Non-pigmented ciliary epithelial cell (primary cell): Measurements from ENCODE around the gene ASXL2.
"Not testable (repeated sequence)": the region's sequence is repeated elsewhere in the genome, so short reads cannot be mapped to it uniquely, and the experiment has no call there.

Source experiments
- DNase-seq: peaks from one replicate; pipeline ENCODE4 v3.0.0-alpha.2; 2010; ENCODE audit warnings: low read depth

The ASXL2 gene

GRCh38 chr2:25891672-25892071 lies 13.4 kb upstream of the ASXL2 start:
- DNase-seq: no peak

DNA sequence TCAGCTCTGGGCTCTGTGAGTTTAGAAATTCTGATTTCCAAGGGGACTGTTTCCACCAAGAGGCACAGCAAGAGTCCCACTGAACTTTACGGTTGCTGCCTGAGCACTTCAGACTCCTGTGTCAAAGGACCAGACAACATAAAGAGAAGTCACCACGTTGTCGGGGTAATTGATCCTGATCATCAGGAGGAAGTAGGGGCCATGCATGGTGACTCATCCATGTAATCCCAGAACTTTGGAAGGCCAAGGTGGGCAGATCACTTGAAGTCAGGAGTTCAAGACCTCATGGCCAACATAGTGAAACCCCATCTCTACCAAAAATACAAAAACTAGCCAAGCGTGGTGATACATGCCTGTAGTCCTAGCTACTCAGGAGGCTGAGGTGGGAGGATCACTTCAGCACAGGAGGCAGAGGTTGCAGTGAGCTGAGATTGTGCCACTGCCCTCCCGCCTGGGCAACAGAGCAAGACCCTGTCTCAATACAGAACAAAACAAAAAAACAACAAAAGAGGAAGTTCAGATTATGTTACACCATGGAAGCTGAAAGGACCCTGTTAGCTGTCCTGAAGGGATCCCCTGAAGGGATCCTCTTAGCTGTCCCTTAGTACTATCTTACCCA lies 9.4 kb upstream of the ASXL2 start:
- no peak for DNase-seq

DNA sequence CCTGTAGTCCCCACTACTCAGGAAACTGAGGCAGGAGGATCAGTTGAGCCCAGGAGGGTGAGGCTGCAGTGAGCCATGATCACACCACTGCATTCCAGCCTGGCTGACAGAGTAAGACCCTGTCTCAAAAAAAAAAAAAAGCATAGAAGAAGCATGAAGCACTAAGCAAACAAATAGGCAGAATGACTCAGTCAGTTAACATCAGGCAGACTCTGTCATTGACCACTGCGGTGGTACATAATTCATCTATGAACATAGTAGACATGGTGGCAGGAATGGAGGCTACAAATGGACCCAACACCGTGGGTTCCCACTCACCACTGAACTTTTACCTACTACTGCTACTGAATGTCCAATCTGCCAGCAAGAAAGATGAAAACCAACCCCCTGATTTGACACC lies 7.6 kb upstream of the ASXL2 start:
- peak; percentile 81 for DNase-seq

GRCh38 chr2:25881764-25882163 lies 3.5 kb upstream of the ASXL2 start:
- no peak for DNase-seq

DNA sequence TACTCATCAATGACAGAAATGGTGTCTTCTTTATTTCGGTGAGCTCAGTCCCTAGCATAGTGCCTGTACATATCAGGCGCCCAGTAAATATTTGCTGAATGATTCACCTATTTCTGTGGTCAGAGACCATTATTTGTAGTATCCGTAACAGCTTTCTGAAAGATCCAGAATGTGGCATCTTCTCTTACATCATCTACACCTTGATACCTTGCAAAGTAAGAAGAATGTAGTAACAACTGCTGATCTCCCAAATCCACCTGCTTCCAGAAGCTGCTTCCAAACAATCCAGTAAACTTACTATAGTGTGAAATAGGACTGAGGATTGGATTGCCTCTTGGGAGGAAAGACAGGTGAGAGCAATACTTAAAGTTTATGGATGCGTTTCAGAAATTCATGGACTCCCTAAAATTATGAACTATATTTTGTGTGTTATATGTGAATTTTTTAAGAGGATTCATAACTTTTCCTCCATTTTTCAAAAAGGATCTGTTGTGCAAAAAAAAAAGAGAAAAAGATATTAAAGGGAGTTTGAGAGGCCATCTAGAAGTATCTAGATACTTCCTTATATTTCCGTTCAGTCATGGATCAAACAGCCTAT lies 945 bp upstream of the ASXL2 start:
- peak; percentile 46 for DNase-seq

DNA sequence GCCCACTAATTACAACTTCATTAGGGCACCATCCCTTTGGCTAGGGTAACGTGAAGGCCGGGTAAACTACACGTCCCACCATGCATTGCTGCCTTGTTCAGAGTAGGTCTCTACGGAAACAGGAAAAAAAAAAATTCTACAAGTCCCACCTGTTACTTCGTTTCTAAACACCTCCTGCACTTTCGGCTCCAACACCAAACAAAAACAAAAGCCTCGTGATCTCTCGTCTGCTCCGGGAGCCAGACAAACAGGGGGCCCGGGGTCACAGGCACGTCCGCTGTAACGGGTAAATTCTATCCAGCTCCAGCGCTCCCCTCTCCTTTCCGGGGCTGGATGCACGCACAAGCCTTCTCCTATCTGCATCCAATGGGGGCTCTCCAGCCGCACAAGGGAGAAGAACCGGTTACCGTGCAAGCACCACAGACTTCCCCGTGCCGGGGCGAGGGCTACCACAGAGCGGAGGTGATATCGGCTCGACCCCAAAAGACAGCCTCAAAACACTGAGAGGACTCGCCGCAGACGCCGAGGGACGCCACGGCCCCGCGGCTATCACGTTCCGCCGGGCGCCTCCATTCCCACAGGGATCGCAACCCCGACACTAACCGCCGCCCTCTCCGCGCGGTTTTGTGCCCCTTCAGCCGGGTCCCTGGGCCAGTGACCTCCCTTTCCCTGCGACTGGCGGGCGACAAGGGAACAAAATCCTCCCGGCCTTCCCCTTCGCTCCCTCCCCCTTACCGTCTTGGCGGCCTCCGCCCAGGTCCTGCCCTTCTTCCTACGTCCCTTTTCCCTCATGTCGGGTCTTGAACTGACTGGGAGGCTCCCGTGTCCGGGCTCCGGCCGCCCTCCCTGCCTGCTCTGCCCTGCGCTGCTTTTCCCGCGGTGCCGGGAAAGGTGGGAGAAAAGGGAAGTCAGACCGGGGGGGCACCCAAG lies 591 bp downstream of the ASXL2 start:
- DNase-seq: no peak

- DNase-seq: no peak
Measured at GRCh38 chr2:25872134-25872533, 6.2 kb downstream of the ASXL2 start.

GRCh38 chr2:25867396-25868003 lies 10.8 kb downstream of the ASXL2 start:
- no peak for DNase-seq

GRCh38 chr2:25856377-25856776 lies 21.9 kb downstream of the ASXL2 start:
- DNase-seq: no peak

DNA sequence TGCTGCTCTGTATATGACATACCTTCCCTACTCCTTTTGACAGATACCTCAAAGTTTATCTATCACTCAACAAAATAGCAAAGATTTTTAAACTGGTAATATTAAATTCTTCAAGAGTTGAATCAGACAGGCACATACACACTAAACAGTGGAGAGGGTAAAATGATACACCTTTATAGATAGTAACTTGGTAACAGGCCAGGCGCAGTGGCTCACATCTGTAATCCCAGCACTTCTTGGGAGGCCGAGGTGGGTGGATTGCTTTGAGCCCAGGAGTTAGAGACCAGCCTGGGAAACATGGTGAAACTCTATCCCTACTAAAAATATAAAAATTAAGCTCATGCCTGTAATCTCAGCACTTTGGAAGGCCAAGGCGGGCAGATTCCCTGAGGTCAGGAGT lies 23.2 kb downstream of the ASXL2 start:
- no peak for DNase-seq

GRCh38 chr2:25854613-25855012 lies 23.7 kb downstream of the ASXL2 start:
- no peak for DNase-seq

DNA sequence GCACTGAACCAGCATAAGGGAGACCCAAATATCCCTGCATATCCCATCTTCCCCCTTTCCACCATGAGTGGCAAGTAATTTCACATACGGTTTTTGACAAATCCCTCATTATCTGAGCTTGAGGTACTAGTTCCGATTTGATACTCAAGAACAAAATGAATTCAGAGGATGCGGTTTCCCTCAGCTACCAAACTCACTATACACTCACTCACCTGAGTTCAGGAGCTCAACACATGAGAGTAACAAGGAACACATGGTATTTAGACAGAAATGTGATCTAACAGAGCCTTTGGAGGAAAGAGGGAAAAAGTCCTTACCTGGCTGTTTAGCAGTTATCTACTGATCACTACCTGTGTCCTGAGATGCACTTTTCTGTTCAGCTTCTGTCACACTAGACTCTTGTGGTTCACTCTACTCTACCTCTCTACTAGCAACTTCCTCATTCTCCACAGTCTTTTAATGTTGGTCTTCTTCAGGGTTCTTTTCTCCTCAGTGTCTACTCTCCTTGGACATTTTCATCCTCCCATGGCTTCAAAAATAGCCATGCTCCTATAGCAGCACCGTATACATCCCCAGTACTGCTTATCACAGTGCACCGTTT lies 25.1 kb downstream of the ASXL2 start:
- no peak for DNase-seq

- DNase-seq: peak; percentile 83
Measured at GRCh38 chr2:25851740-25852503, 26.4 kb downstream of the ASXL2 start.

DNA sequence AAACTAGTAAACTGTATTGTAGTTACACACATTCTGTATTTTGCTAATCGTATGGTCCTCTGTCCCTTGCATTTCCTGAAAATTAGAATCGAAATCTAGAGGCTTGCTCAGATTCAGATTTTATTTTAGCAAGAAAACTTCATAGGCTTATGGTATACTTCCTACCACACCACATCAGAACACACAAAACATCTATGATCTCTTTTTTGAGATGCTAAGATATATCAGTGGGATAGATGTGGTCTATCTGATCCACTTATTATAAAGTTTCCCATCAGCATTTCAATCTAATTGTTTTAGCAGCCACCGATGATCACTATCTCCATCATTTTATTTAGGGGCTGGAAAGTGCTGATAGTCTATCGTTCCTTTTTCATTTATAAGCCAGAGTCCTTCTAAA lies 27.9 kb downstream of the ASXL2 start:
- not testable (repeated sequence) for DNase-seq

DNA sequence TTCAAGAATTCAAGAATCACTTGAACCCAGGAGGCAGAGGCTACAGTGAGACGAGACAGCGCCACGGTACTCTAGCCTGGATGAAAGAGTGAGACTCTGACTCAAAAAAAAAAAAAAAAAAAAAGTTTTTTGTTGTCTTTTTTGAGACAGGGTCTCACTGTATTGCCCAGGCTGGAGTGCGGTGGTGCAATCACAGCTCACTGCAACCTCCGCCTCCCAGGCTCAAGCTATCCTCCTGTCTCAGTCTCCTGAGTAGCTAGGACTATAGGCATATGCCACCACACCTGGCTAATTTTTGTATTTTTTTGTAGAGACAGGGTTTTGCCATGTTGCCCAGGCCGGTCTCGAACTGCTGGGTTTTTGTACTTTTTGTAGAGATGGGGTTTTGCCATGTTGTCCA lies 28.9 kb downstream of the ASXL2 start:
- not testable (repeated sequence) for DNase-seq

GRCh38 chr2:25845843-25846505 lies 32.3 kb downstream of the ASXL2 start:
- DNase-seq: no peak

- DNase-seq: no peak
Measured at GRCh38 chr2:25844089-25844488, 34.2 kb downstream of the ASXL2 start.

DNA sequence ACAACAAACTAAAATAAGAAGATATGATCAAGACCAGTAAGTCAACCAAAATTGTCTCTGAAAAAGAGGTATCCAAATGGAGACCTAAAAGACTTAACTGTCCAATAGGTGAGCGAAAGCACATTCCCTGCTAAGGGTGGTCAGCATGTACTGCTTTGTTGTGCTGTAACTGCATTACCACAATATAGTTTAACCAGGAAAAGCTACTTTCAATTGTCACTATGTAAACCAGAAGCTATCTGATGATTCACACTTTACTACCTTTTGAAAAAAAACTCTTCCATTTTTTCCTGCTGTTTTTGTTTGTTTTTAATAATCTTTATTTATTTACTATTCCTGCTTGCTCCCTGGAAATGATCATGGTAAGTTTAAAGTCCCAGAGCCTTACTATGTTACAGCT lies 36.1 kb downstream of the ASXL2 start:
- no peak for DNase-seq

DNA sequence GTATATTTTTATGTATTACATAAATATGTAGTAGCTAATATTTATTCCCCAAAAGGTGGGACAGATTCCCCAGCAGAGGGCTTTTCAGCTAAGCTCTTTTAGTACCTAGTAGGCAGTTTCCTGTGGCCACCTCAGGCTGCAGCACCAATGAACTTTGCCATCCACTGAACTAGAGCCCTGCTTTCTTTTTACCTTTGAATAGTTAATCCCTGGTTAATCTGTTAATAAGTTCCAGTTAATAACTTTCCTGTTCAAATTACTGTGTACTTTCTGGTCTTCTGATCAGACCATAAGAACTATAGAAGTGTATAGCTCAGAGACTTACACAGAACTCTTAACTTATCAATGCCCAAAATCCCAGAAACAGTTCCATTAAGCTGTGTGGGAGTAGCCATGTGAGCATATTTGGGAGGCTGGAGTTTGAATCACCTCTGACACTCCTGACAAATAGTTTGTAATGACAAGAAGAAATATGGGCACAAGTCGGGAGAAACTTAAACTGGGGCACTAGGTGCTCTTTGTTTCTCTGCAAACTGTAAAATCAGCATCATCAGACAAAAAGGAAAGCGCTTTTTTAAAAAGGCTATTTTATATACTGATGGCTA lies 40.0 kb downstream of the ASXL2 start:
- DNase-seq: no peak

DNA sequence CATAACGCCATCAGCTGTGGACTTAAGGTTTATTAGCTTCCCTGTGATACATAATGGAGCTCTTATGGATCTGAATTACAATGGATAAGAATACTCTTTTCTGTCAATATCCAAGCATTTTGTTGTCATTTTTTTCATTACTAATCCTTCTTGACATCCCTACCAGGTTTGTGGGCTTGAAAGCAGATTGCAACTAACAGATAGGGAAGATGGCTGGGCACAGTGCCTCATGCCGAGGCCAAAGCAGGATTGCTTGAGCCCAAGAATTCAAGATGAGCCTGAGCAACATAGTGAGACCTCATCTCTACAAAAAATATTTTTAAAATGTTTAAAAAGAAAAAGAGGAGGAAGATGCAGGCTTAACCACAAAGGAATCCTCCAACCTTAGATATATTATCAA lies 42.4 kb downstream of the ASXL2 start:
- no peak for DNase-seq

GRCh38 chr2:25833566-25833965 lies 44.7 kb downstream of the ASXL2 start:
- no peak for DNase-seq
